Urinary bladder (tissue), 4 donors: ENCODE measurements around the gene LDLRAD4. TPM values are rescaled to one million over a fixed set of nuclear protein-coding genes. Genes with fewer than 3 reads are reported as not detected.

ENCODE experiments used
- DNase-seq: peaks from one replicate; pipeline ENCODE4 v3.0.0-alpha.2; 2015; ENCODE audit errors: extremely low spot score
- H3K27ac ChIP-seq: one replicate; pipeline ENCODE4 v1.5.1; 2013; ENCODE audit warnings: low read depth, mild to moderate bottlenecking, moderate library complexity
- H3K36me3 ChIP-seq: one replicate; pipeline ENCODE4 v1.6.1; 2013; ENCODE audit warnings: mild to moderate bottlenecking, moderate library complexity; ENCODE audit not compliant: insufficient read depth
- H3K4me1 ChIP-seq: one replicate; pipeline ENCODE4 v1.6.1; 2013; ENCODE audit warnings: mild to moderate bottlenecking, moderate library complexity; ENCODE audit not compliant: insufficient read depth
- H3K4me3 ChIP-seq: one replicate; pipeline ENCODE4 v1.5.1; 2013; ENCODE audit warnings: low read depth, low read length
- WGBS: extraction: QIAGEN DNeasy Blood & Tissue Kit; methylation state at CpG from one replicate; pipeline ENCODE4 v1.1.7; 2013; 5-methylcytosine and 5-hydroxymethylcytosine counted together
- polyA plus RNA-seq: library from polyadenylated mRNA; stranded (reverse); fragments of 200-250 nt; gene quantifications from one replicate; pipeline ENCODE4 v1.2.3, GENCODE V29; 2013
- total RNA-seq: library from RNA; depleted of rRNA; stranded (reverse); fragments of >200 nt; gene quantifications from one replicate; pipeline ENCODE4 v1.2.3, GENCODE V29; 2014
- donor health status: healthy with polysubstance abuse.
- donor health status: healthy.

LDLRAD4 gene
- total and polyA plus RNA-seq, 2 donors = 13.8 to 52.3 TPM

GRCh38 chr18:13587001-13587400, 368.4 kb downstream of the LDLRAD4 start:
- no peaks in the 10 kb centered on the region for H3K4me1 ChIP-seq
- no peak for DNase-seq
- no peaks in the 10 kb centered on the region for H3K36me3 ChIP-seq
- WGBS = 100% methylated on average over 1 of the region's 1 CpG
- no peak overlapping the region for H3K27ac ChIP-seq
- H3K4me3 ChIP-seq = no peak overlapping the region

- H3K4me3 ChIP-seq = no peak overlapping the region
- H3K4me1 ChIP-seq = no peaks in the 10 kb centered on the region
- no peak overlapping the region for H3K27ac ChIP-seq
- no peaks in the 10 kb centered on the region for H3K36me3 ChIP-seq
- 80% methylated on average over 3 of the region's 3 CpGs for WGBS
- DNase-seq = no peak
These were observed 368.9 kb downstream of the LDLRAD4 start for GRCh38 chr18:13587477-13587876.

GRCh38 chr18:13587937-13588336, 369.4 kb downstream of the LDLRAD4 start:
- Histone ChIP-seq H3K4me3 (no peak overlapping the region), H3K4me1 (no peaks in the 10 kb centered on the region), H3K36me3 (no peaks in the 10 kb centered on the region), H3K27ac (no peak overlapping the region)
- 69% methylated on average over 3 of the region's 3 CpGs for WGBS
- no peak for DNase-seq

DNA sequence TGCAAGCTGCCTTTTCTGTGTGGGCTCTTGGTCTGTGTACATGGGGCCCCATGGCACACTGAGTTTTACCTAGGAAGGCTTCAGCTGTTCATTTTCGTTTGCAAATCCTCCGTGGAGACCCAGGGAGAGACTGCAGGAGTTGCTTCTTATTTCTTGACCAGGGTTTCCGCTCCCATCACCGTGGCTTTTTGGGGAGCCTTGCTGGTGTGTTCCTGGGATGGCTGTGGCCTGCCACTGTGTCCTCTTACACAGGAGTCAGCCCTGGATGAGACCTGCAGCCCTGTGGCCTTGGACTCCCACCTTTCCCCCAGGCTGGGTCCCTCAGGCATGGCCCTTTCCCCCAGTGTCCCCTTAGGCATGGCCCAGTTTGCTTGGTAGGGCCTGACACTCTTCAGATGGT, 370.8 kb downstream of the LDLRAD4 start:
- DNase-seq = no peak
- Histone ChIP-seq H3K4me1 (no peaks in the 10 kb centered on the region), H3K4me3 (no peak overlapping the region), H3K36me3 (no peaks in the 10 kb centered on the region), H3K27ac (no peak overlapping the region)
- 95% methylated on average over 4 of the region's 4 CpGs for WGBS

DNA sequence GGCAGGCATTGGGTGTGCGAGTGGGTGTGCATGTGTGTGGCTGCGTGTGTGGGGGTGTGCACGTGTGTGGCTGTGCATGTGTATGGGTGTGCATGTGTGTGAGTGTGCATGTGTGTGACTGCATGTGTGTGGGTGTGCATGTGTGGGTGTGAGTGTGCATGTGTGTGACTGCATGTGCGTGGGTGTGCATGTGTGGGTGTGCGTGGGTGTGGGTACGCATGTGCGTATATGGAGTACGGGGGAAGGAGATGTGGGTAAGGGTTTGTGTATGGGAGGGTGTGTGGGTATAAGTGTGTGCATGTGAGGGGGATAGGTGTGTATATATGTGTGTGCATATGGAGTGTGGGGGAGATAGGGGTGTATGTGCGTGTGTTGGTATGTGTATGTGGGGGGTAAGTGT, 371.4 kb downstream of the LDLRAD4 start:
- DNase-seq = no peak
- Histone ChIP-seq H3K36me3 (no peaks in the 10 kb centered on the region), H3K4me1 (no peaks in the 10 kb centered on the region), H3K27ac (no peak overlapping the region), H3K4me3 (no peak overlapping the region)
- WGBS = 87% methylated on average over 9 of the region's 9 CpGs

DNA sequence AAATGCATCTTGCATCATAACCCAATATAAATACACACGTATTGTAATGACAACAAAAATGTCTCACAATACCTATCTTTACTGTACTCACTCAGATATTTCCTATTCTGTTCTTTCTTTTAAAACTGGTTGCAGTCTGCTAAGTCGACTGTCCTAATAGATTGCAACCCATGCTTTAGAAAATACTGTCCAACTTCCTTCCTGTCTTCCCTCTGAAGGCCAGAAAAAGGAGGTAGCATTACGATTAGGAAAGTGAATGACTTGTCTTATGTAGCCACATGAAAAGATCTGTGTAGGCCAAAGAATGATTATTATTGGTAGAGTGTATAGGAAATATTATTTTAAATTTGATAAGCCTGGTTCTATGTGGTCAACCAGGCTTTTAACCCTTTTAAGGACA, 373.7 kb downstream of the LDLRAD4 start:
- Histone ChIP-seq H3K4me3 (no peak overlapping the region), H3K4me1 (no peaks in the 10 kb centered on the region), H3K36me3 (no peaks in the 10 kb centered on the region), H3K27ac (no peak overlapping the region)
- WGBS = 71% methylated on average over 3 of the region's 3 CpGs
- DNase-seq = no peak

DNA sequence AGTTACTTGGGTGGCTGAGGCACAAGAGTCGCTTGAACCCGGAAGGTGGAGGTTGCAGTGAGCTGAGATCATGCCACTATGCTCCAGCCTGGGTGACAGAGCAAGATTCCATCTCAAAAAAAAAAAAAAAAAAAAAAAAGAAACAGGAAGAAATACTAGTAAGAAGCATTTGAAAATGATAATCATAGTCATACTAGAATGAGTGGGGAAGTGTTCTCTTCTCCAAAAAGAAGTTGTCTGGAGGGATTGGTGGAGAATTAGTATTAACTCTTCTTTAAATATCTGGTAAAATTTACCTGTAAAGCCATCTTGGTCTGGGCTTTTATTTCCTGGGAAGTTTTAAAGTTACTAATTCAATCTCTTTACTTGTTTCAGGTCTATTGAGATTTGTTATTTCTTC, 376.0 kb downstream of the LDLRAD4 start:
- WGBS = 97% methylated on average over 2 of the region's 2 CpGs

GRCh38 chr18:13597068-13597467, 378.5 kb downstream of the LDLRAD4 start:
- H3K36me3 ChIP-seq = no peaks in the 10 kb centered on the region
- H3K4me3 ChIP-seq = no peak overlapping the region
- H3K4me1 ChIP-seq = no peaks in the 10 kb centered on the region
- DNase-seq = no peak
- no peak overlapping the region for H3K27ac ChIP-seq

More for the DNA sequence above, 376.0 kb downstream of the LDLRAD4 start:
- H3K4me3 ChIP-seq = no peak overlapping the region
- no peaks in the 10 kb centered on the region for H3K36me3 ChIP-seq
- H3K27ac ChIP-seq = no peak overlapping the region
- no peak for DNase-seq
- no peaks in the 10 kb centered on the region for H3K4me1 ChIP-seq

DNA sequence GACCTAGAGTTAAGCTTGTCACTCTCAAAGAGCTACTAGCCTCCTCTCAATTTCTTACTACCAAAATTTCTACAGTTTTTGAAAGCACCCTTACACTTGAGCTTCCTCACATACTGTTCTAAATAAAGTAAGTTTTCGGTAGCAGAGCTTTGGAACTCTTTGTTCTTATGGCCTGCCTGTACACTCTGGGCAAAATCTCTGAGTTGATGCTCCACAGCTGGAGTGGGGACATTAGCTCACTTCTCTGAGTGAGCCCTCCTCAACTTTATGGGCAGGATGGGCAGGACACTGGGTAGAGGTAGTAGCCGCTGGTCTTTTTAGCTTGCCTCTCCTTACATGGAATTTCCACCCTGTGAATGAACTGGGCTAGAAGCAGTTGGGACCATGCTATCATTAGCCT, 380.0 kb downstream of the LDLRAD4 start:
- H3K27ac ChIP-seq = no peak overlapping the region
- 98% methylated on average over 2 of the region's 2 CpGs for WGBS
- H3K4me3 ChIP-seq = no peak overlapping the region
- H3K4me1 ChIP-seq = no peaks in the 10 kb centered on the region
- no peak for DNase-seq
- H3K36me3 ChIP-seq = no peaks in the 10 kb centered on the region

DNA sequence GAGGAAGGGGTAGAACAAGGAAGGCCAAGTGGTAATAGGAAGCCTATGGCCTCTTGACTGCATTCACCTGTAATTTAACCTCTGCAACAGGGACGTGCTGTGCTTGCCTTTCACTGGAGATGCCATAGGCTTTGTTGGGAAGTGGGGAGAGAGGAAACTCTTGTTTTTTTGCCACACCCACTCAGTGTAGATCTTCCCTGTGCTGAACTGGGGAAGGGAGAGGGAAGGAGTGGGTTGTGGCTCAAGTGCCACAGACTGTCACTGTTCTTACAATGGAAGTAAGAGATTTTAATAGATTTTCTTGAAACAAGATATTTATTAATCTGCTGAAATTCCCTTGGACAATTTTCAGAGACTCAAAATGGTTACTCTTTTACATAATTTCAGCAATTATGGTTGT, 380.5 kb downstream of the LDLRAD4 start:
- no peak for DNase-seq
- 94% methylated on average over 1 of the region's 1 CpG for WGBS
- Histone ChIP-seq H3K36me3 (no peaks in the 10 kb centered on the region), H3K27ac (no peak overlapping the region), H3K4me3 (no peak overlapping the region), H3K4me1 (no peaks in the 10 kb centered on the region)

GRCh38 chr18:13603304-13604019, 384.9 kb downstream of the LDLRAD4 start:
- H3K4me1 ChIP-seq = no peaks in the 10 kb centered on the region
- no peak overlapping the region for H3K4me3 ChIP-seq
- no peaks in the 10 kb centered on the region for H3K36me3 ChIP-seq
- 92% methylated on average over 14 of the region's 14 CpGs for WGBS
- H3K27ac ChIP-seq = no peak overlapping the region
- DNase-seq = no peak

DNA sequence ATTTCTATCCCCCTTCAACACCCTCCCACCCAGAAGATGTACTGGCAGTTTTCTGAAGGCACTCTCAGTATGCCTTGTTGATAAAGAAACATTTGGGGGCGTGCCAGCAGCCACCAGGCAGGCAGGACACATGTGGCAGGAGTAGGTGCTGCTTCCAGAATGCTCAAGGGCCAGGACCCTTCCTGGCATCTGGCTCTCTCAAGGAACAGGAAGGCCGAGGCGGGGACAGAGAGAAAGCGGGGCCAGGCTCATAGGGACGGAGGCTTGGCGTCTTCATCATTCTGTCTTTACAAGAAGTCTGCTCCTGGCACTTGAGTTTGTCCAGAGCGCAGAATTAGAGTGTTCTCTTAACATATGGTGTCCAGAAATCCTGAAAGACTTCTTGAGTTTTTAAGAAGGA, 386.2 kb downstream of the LDLRAD4 start:
- Histone ChIP-seq H3K36me3 (no peaks in the 10 kb centered on the region), H3K4me1 (no peaks in the 10 kb centered on the region), H3K27ac (no peak overlapping the region), H3K4me3 (no peak overlapping the region)
- DNase-seq = no peak
- 72% methylated on average over 7 of the region's 7 CpGs for WGBS

- DNase-seq = no peak
- Histone ChIP-seq H3K36me3 (no peaks in the 10 kb centered on the region), H3K4me3 (no peak overlapping the region), H3K4me1 (no peaks in the 10 kb centered on the region), H3K27ac (no peak overlapping the region)
- WGBS = 93% methylated on average over 5 of the region's 5 CpGs
These were observed 386.9 kb downstream of the LDLRAD4 start for GRCh38 chr18:13605477-13605876.

GRCh38 chr18:13605901-13606300, 387.3 kb downstream of the LDLRAD4 start:
- H3K27ac ChIP-seq = no peak overlapping the region
- WGBS = 75% methylated on average over 6 of the region's 6 CpGs
- H3K4me1 ChIP-seq = no peaks in the 10 kb centered on the region
- no peak overlapping the region for H3K4me3 ChIP-seq
- DNase-seq = no peak
- H3K36me3 ChIP-seq = no peaks in the 10 kb centered on the region
